Trophoblast cell (in vitro differentiated cells and primary cell): ENCODE data around the gene RSU1.
"Not testable (repeated sequence)": the region's sequence is repeated elsewhere in the genome, so short reads cannot be mapped to it uniquely, and the experiment has no call there.

Source experiments
- DNase-seq, 2 donors: peaks; one replicate each; pipeline ENCODE4 v3.0.0-alpha.2; 2016
- H2AFZ ChIP-seq: 2 replicates; pipeline ENCODE4 v1.6.1; 2013; ENCODE audit warnings: low read length, moderate library complexity, mild to moderate bottlenecking; ENCODE audit not compliant: insufficient read depth, poor library complexity
- H2AK5ac ChIP-seq: 2 replicates; pipeline ENCODE4 v1.6.1; 2013; ENCODE audit warnings: mild to moderate bottlenecking, low read length
- H2BK120ac ChIP-seq: 2 replicates; pipeline ENCODE4 v1.6.1; 2013; ENCODE audit warnings: low read length, mild to moderate bottlenecking, moderate library complexity; ENCODE audit not compliant: insufficient read depth, poor library complexity
- H2BK12ac ChIP-seq: 2 replicates; pipeline ENCODE4 v1.6.1; 2013; ENCODE audit warnings: mild to moderate bottlenecking, low read length, moderate library complexity
- H2BK5ac ChIP-seq: 2 replicates; pipeline ENCODE4 v1.6.1; 2013; ENCODE audit warnings: low read length, low read depth, moderate library complexity, mild to moderate bottlenecking; ENCODE audit not compliant: poor library complexity
- H3K14ac ChIP-seq: 2 replicates; pipeline ENCODE4 v1.6.1; 2013; ENCODE audit warnings: mild to moderate bottlenecking, low read length
- H3K18ac ChIP-seq: 2 replicates; pipeline ENCODE4 v1.6.1; 2013; ENCODE audit warnings: mild to moderate bottlenecking, low read length
- H3K23ac ChIP-seq: 2 replicates; pipeline ENCODE4 v1.6.1; 2013; ENCODE audit warnings: low read length
- H3K27ac ChIP-seq: 2 replicates; pipeline ENCODE4 v1.5.1; 2013; ENCODE audit warnings: low read depth, mild to moderate bottlenecking, inconsistent platforms, low read length, moderate library complexity
- H3K27me3 ChIP-seq: 2 replicates; pipeline ENCODE4 v1.6.1; 2013; ENCODE audit warnings: inconsistent platforms, mild to moderate bottlenecking, low read length, moderate library complexity; ENCODE audit not compliant: insufficient read depth
- H3K36me3 ChIP-seq, 2 experiments: 1 replicate in 1 of 2; 2 replicates in 1 of 2; pipeline ENCODE4 v1.6.1; 2013; ENCODE audit warnings: low read length in 2 of 2, mild to moderate bottlenecking in 2 of 2, moderate library complexity in 1 of 2; ENCODE audit not compliant: insufficient read depth in 2 of 2, control insufficient read depth in 1 of 2
- H3K4ac ChIP-seq: 2 replicates; pipeline ENCODE4 v1.6.1; 2013; ENCODE audit warnings: low read depth, mild to moderate bottlenecking, low read length, moderate library complexity
- H3K4me1 ChIP-seq, 2 experiments: 1 replicate in 1 of 2; 2 replicates in 1 of 2; pipeline ENCODE4 v1.6.1; 2013; ENCODE audit warnings: low read length in 2 of 2, mild to moderate bottlenecking in 2 of 2, moderate library complexity in 1 of 2; ENCODE audit not compliant: insufficient read depth in 2 of 2, control insufficient read depth in 1 of 2
- H3K4me2 ChIP-seq: 2 replicates; pipeline ENCODE4 v1.6.1; 2013; ENCODE audit warnings: inconsistent platforms, mild to moderate bottlenecking, low read length, moderate library complexity
- H3K4me3 ChIP-seq: 2 replicates; pipeline ENCODE4 v1.5.1; 2013; ENCODE audit warnings: mild to moderate bottlenecking, low read depth, low read length, inconsistent platforms
- H3K79me1 ChIP-seq: one replicate; pipeline ENCODE4 v1.6.1; 2013; ENCODE audit warnings: low read length
- H3K79me2 ChIP-seq: 2 replicates; pipeline ENCODE4 v1.6.1; 2013; ENCODE audit warnings: low read length, mild to moderate bottlenecking; ENCODE audit not compliant: control insufficient read depth, insufficient read depth, poor library complexity
- H3K9ac ChIP-seq: 2 replicates; pipeline ENCODE4 v1.6.1; 2013; ENCODE audit warnings: mild to moderate bottlenecking, low read length
- H3K9me3 ChIP-seq: 2 replicates; pipeline ENCODE4 v1.6.1; 2013; ENCODE audit warnings: low read depth, mild to moderate bottlenecking, control low read depth, inconsistent platforms, low read length; ENCODE audit not compliant: insufficient read depth
- H4K12ac ChIP-seq: 2 replicates; pipeline ENCODE4 v1.6.1; 2013; ENCODE audit warnings: low read depth, mild to moderate bottlenecking, low read length, moderate library complexity
- H4K8ac ChIP-seq: 2 replicates; pipeline ENCODE4 v1.6.1; 2013; ENCODE audit warnings: low read depth, mild to moderate bottlenecking, low read length, moderate library complexity
- H4K91ac ChIP-seq: one replicate; pipeline ENCODE4 v1.6.1; 2013; ENCODE audit warnings: low read depth, mild to moderate bottlenecking, low read length, moderate library complexity
- WGBS: extraction: QIAGEN DNeasy Blood & Tissue Kit; methylation state at CpG from one replicate; pipeline ENCODE4 v1.1.7; 2013; ENCODE audit warnings: missing lambda C conversion rate; ENCODE audit not compliant: insufficient read length, insufficient coverage; ENCODE audit errors: extremely low coverage; 5-methylcytosine and 5-hydroxymethylcytosine counted together

RSU1 gene

GRCh38 chr10:16832351-16833080 lies 15.3 kb upstream of the RSU1 start:
- Histone ChIP-seq H2AFZ (no peak overlapping the region), H3K4me1 (no peaks in the 10 kb centered on the region), H3K36me3 (no peaks in the 10 kb centered on the region), H3K18ac (no peak overlapping the region), H3K79me2 (no peaks in the 10 kb centered on the region), H4K8ac (no peak overlapping the region), H4K12ac (no peak overlapping the region), H3K27ac (no peak overlapping the region), H3K9me3 (no peaks in the 10 kb centered on the region), H3K9ac (no peak overlapping the region), H3K4me2 (no peak overlapping the region), H3K27me3 (no peaks in the 10 kb centered on the region), H2BK12ac (no peak overlapping the region), H3K4ac (no peak overlapping the region), H2AK5ac (no peak overlapping the region), H2BK5ac (no peak overlapping the region), H3K23ac (no peak overlapping the region), H3K14ac (no peak overlapping the region), H3K79me1 (no peaks in the 10 kb centered on the region), H2BK120ac (no peak overlapping the region), H4K91ac (no peak overlapping the region), H3K4me3 (no peak overlapping the region)
- WGBS, result no CpG with 5 or more reads among the region's 11 CpGs
- DNase-seq, result no peak

GRCh38 chr10:16828701-16829175 lies 11.5 kb upstream of the RSU1 start:
- H4K91ac ChIP-seq, result no peak overlapping the region
- no peak overlapping the region for H4K12ac ChIP-seq
- no CpG with 5 or more reads among the region's 9 CpGs for WGBS

GRCh38 chr10:16828114-16828568 lies 10.9 kb upstream of the RSU1 start:
- Histone ChIP-seq H3K23ac (no peak overlapping the region), H2BK12ac (no peak overlapping the region), H4K8ac (no peak overlapping the region), H2AFZ (no peak overlapping the region), H3K4ac (no peak overlapping the region), H4K12ac (no peak overlapping the region), H4K91ac (no peak overlapping the region), H2BK120ac (no peak overlapping the region), H3K9me3 (peaks cover under 1% of the 10 kb centered on the region), H3K4me3 (no peak overlapping the region), H3K18ac (no peak overlapping the region), H3K4me2 (no peak overlapping the region), H3K27ac (no peak overlapping the region), H3K14ac (no peak overlapping the region), H3K4me1 (no peaks in the 10 kb centered on the region), H2AK5ac (no peak overlapping the region), H3K36me3 (no peaks in the 10 kb centered on the region), H2BK5ac (no peak overlapping the region), H3K79me1 (no peaks in the 10 kb centered on the region), H3K79me2 (no peaks in the 10 kb centered on the region), H3K9ac (no peak overlapping the region), H3K27me3 (no peaks in the 10 kb centered on the region)
- no CpG with 5 or more reads among the region's 11 CpGs for WGBS
- DNase-seq, result peak; percentile 54 to 90

More at GRCh38 chr10:16828701-16829175, 11.5 kb upstream of the RSU1 start:
- Histone ChIP-seq H3K27me3 (no peaks in the 10 kb centered on the region), H2BK5ac (no peak overlapping the region), H3K9ac (no peak overlapping the region), H3K9me3 (no peaks in the 10 kb centered on the region), H3K79me2 (no peaks in the 10 kb centered on the region), H2BK120ac (no peak overlapping the region), H3K36me3 (no peaks in the 10 kb centered on the region), H3K4me3 (no peak overlapping the region), H2BK12ac (no peak overlapping the region), H3K18ac (no peak overlapping the region), H3K4me2 (no peak overlapping the region), H2AK5ac (no peak overlapping the region), H3K23ac (no peak overlapping the region), H3K4ac (no peak overlapping the region), H3K4me1 (no peaks in the 10 kb centered on the region), H2AFZ (no peak overlapping the region), H3K14ac (no peak overlapping the region), H3K79me1 (no peaks in the 10 kb centered on the region), H3K27ac (no peak overlapping the region), H4K8ac (no peak overlapping the region)
- no peak for DNase-seq

- not testable (repeated sequence) for H3K9me3 ChIP-seq, H2AFZ ChIP-seq, H3K9ac ChIP-seq
Measured at GRCh38 chr10:16827474-16827873, 10.2 kb upstream of the RSU1 start.

More at GRCh38 chr10:16827474-16827873, 10.2 kb upstream of the RSU1 start:
- H3K4me1 ChIP-seq, H4K8ac ChIP-seq, H3K4ac ChIP-seq, H3K79me2 ChIP-seq, H3K18ac ChIP-seq, H3K4me2 ChIP-seq, H3K27me3 ChIP-seq, H4K91ac ChIP-seq, H2BK5ac ChIP-seq, H3K36me3 ChIP-seq, H2AK5ac ChIP-seq, H3K4me3 ChIP-seq, H2BK12ac ChIP-seq, H3K79me1 ChIP-seq, H4K12ac ChIP-seq, H3K14ac ChIP-seq, H2BK120ac ChIP-seq, DNase-seq, H3K27ac ChIP-seq, H3K23ac ChIP-seq: not testable (repeated sequence)
- WGBS, result no CpG with 5 or more reads among the region's 8 CpGs
